HG03175 (cell line): ENCODE measurements around the gene SPEF1.
"Not testable (repeated sequence)": the region's sequence is repeated elsewhere in the genome, so short reads cannot be mapped to it uniquely, and the experiment has no call there.

ENCODE experiments used
- ATAC-seq: cut with Tn5 transposase; IDR thresholded peaks from one replicate; pipeline ENCODE4 v1.9.1; 2021; ENCODE audit warnings: mild to moderate bottlenecking, moderate library complexity; ENCODE audit not compliant: unreplicated experiment

The SPEF1 gene

GRCh38 chr20:3781153-3781910, at the start of gene SPEF1:
Gene SPEF1 (minus strand): TSS chr20:3781448. CDS start chr20:3781287, 161 bp downstream.
- ATAC-seq, result peak; percentile 59

- ATAC-seq, result not testable (repeated sequence)
Observed at GRCh38 chr20:3829891-3830290, 48.6 kb upstream of the SPEF1 start.

- no peak for ATAC-seq
Observed at GRCh38 chr20:3828798-3829197, 47.5 kb upstream of the SPEF1 start.

GRCh38 chr20:3826420-3826819, 45.2 kb upstream of the SPEF1 start:
- no peak for ATAC-seq

- no peak for ATAC-seq
Observed at GRCh38 chr20:3825526-3825925, 44.3 kb upstream of the SPEF1 start.

GRCh38 chr20:3823881-3824280, 42.6 kb upstream of the SPEF1 start:
- no peak for ATAC-seq

- no peak for ATAC-seq
Observed at GRCh38 chr20:3821996-3822395, 40.7 kb upstream of the SPEF1 start.

GRCh38 chr20:3820901-3821727, 39.9 kb upstream of the SPEF1 start:
- ATAC-seq, result peak; percentile 4

GRCh38 chr20:3820048-3820900, 39.0 kb upstream of the SPEF1 start, which contains the start of gene AP5S1:
Gene AP5S1 (plus strand): TSS chr20:3820547. CDS start chr20:3822118, 1,571 bp downstream.
- ATAC-seq, result peak; percentile 81

- ATAC-seq, result no peak
Observed at GRCh38 chr20:3819411-3820047, 38.3 kb upstream of the SPEF1 start.

- ATAC-seq, result no peak
Observed at GRCh38 chr20:3818155-3819151, 37.2 kb upstream of the SPEF1 start.

GRCh38 chr20:3815703-3816315, 34.6 kb upstream of the SPEF1 start:
- ATAC-seq, result no peak

- no peak for ATAC-seq
Observed at GRCh38 chr20:3814928-3815495, 33.8 kb upstream of the SPEF1 start.

GRCh38 chr20:3813848-3814581, 32.8 kb upstream of the SPEF1 start:
- ATAC-seq, result no peak

GRCh38 chr20:3812975-3813847, 32.0 kb upstream of the SPEF1 start:
- no peak for ATAC-seq

- no peak for ATAC-seq
Observed at GRCh38 chr20:3812259-3812681, 31.0 kb upstream of the SPEF1 start.
